ENCODE measurements around the gene LPP. TPM values are rescaled to one million over a fixed set of nuclear protein-coding genes. Genes with fewer than 3 reads are reported as not detected.

LPP gene
- total and polyA plus RNA-seq, 9 of the 15 experiments (the other 6 are each of a cell fraction or from before 2014, with no cell fraction given), result 0.07 to 0.18 TPM; not detected in 7

GRCh38 chr3:188888321-188889053 is 734.5 kb downstream of the LPP start (continued):
- TF ChIP-seq YY1 (IDR thresholded peaks at IDR 0.05; ENCODE audit: borderline replicate concordance in 1 of 3, control insufficient read depth in 1 of 3, extremely low read depth in 1 of 3, insufficient read depth in 3 of 3, insufficient read length in 1 of 3, insufficient replicate concordance in 2 of 3, low read depth in 1 of 3, low read length in 2 of 3) (no peak), ZNF318 (IDR thresholded peaks at IDR 0.05; ENCODE audit: borderline replicate concordance in 1 of 2, low read depth in 1 of 2) (no peak), HLTF (IDR thresholded peaks at IDR 0.05) (no peak), EGR1 (conservative IDR thresholded peaks at IDR 0.05) (no peak)

Measured in K562 (cell line).